Parathyroid adenoma (tissue), 2 donors: ENCODE data around the gene MED16.

Source experiments
- H2AFZ ChIP-seq: fragments of 300-600 bp; sonication (generic); one replicate; pipeline ENCODE4 v1.7.0; 2017; ENCODE audit warnings: antibody characterized with exemption, mild to moderate bottlenecking
- H3K27ac ChIP-seq: fragments of 300-600 bp; sonication (generic); one replicate; pipeline ENCODE4 v1.7.0; 2017
- H3K27me3 ChIP-seq: fragments of 300-600 bp; sonication (generic); one replicate; pipeline ENCODE4 v1.7.0; 2017; ENCODE audit warnings: low read length; ENCODE audit not compliant: control insufficient read depth, insufficient read depth
- H3K36me3 ChIP-seq: fragments of 300-600 bp; sonication (generic); one replicate; pipeline ENCODE4 v1.7.0; 2017; ENCODE audit warnings: low read length; ENCODE audit not compliant: control insufficient read depth, insufficient read depth
- H3K4me1 ChIP-seq: fragments of 300-600 bp; sonication (generic); one replicate; pipeline ENCODE4 v1.7.0; 2017; ENCODE audit warnings: control low read depth
- H3K4me2 ChIP-seq: fragments of 300-600 bp; sonication (generic); one replicate; pipeline ENCODE4 v1.7.0; 2017; ENCODE audit warnings: low read length
- H3K4me3 ChIP-seq: fragments of 300-600 bp; sonication (generic); one replicate; pipeline ENCODE4 v1.7.0; 2017; ENCODE audit warnings: low read depth, low read length
- H3K79me2 ChIP-seq: fragments of 300-600 bp; sonication (generic); one replicate; pipeline ENCODE4 v1.7.0; 2017; ENCODE audit warnings: control low read depth
- H3K9ac ChIP-seq: fragments of 300-600 bp; sonication (generic); one replicate; pipeline ENCODE4 v1.7.0; 2017; ENCODE audit warnings: mild to moderate bottlenecking
- H3K9me3 ChIP-seq: fragments of 300-600 bp; sonication (generic); one replicate; pipeline ENCODE4 v1.7.0; 2017; ENCODE audit warnings: low read length; ENCODE audit not compliant: control insufficient read depth
- CTCF ChIP-seq: fragments of 300-600 bp; sonication (generic); IDR thresholded peaks from one replicate; pipeline ENCODE4 v1.7.0; 2017; ENCODE audit warnings: antibody characterized with exemption, mild to moderate bottlenecking
- donor health status: primary hyperparathyroidism.

MED16 gene

GRCh38 chr19:884420-885211, 8.4 kb downstream of the MED16 start:
- no peak overlapping the region for H3K9ac ChIP-seq
- H3K4me3 ChIP-seq = no peak overlapping the region
- H3K27me3 ChIP-seq = no peaks in the 10 kb centered on the region
- no peak for TF ChIP-seq CTCF
- H3K4me1 ChIP-seq = no peaks in the 10 kb centered on the region
- H3K4me2 ChIP-seq = no peak overlapping the region
- H3K79me2 ChIP-seq = peaks cover 12% of the 10 kb centered on the region
- no peak overlapping the region for H3K27ac ChIP-seq
- H2AFZ ChIP-seq = no peak overlapping the region
- H3K9me3 ChIP-seq = no peaks in the 10 kb centered on the region
- no peaks in the 10 kb centered on the region for H3K36me3 ChIP-seq

DNA sequence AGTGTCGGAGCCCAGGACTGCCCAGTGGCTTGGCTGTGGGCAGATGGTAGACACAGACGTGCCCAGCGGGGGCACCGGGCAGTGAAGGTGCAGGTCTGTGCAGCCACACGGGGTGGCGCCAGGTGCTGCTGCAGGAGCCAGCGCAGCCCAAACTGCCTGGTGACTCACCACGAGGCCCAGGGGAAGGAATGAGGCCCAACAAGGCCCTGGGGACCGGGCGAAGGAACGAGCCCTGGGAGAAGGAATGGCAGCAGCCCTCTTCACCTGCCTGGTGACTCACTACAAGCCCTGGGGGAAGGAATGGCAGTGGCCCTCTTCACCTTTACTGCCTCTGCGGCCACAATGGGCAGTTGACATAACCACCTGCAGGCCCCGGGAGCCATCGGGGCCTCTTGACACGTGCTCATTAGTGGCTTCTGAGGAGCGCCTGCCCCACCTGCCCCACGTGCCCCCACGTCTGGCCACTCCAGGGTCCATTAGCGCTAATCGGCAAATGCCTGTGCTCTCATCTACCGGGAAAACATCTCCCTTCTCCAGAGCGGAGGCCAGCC, 9.3 kb downstream of the MED16 start:
- H3K9me3 ChIP-seq = no peaks in the 10 kb centered on the region
- TF ChIP-seq CTCF = no peak
- no peak overlapping the region for H3K4me2 ChIP-seq
- H3K36me3 ChIP-seq = no peaks in the 10 kb centered on the region
- H2AFZ ChIP-seq = no peak overlapping the region
- no peak overlapping the region for H3K9ac ChIP-seq
- H3K4me3 ChIP-seq = no peak overlapping the region
- no peak overlapping the region for H3K27ac ChIP-seq
- no peaks in the 10 kb centered on the region for H3K4me1 ChIP-seq
- H3K27me3 ChIP-seq = no peaks in the 10 kb centered on the region
- H3K79me2 ChIP-seq = peaks cover 12% of the 10 kb centered on the region

- Histone ChIP-seq H3K27me3 (no peaks in the 10 kb centered on the region), H3K79me2 (peaks cover 12% of the 10 kb centered on the region), H3K9me3 (no peaks in the 10 kb centered on the region), H3K4me2 (no peak overlapping the region), H3K9ac (no peak overlapping the region), H3K36me3 (no peaks in the 10 kb centered on the region), H3K4me3 (no peak overlapping the region), H3K27ac (no peak overlapping the region), H2AFZ (no peak overlapping the region), H3K4me1 (no peaks in the 10 kb centered on the region)
- no peak for TF ChIP-seq CTCF
Observed at GRCh38 chr19:882871-883497, 10.0 kb downstream of the MED16 start.

- TF ChIP-seq CTCF = no peak
- Histone ChIP-seq H3K4me2 (no peak overlapping the region), H3K36me3 (no peaks in the 10 kb centered on the region), H3K4me3 (no peak overlapping the region), H3K79me2 (peaks cover 12% of the 10 kb centered on the region), H3K4me1 (no peaks in the 10 kb centered on the region), H2AFZ (no peak overlapping the region), H3K9ac (no peak overlapping the region), H3K27me3 (no peaks in the 10 kb centered on the region), H3K27ac (no peak overlapping the region), H3K9me3 (no peaks in the 10 kb centered on the region)
Observed at GRCh38 chr19:881385-882071, 11.5 kb downstream of the MED16 start.
